ENCODE data around the gene STKLD1.
A peak's percentile ranks its signal among the peaks of the same experiment; 100 is the strongest.
"Not testable (repeated sequence)": the region's sequence is repeated elsewhere in the genome, so short reads cannot be mapped to it uniquely, and the experiment has no call there.

STKLD1 gene

GRCh38 chr9:133375724-133376654 is at the start of gene STKLD1, which contains the start of gene SURF4:
Gene STKLD1 (plus strand): TSS chr9:133376366. CDS start chr9:133376474, 108 bp downstream.
Gene SURF4 (minus strand): TSS chr9:133376060. CDS start chr9:133375969, 91 bp downstream.
- peak; percentile 83 to 93 (median 90) for DNase-seq

GRCh38 chr9:133327021-133327420 is 49.1 kb upstream of the STKLD1 start:
- not testable (repeated sequence) for DNase-seq

GRCh38 chr9:133327834-133328484 is 48.2 kb upstream of the STKLD1 start:
- DNase-seq, result no peak

- DNase-seq, result not testable (repeated sequence)
Measured at GRCh38 chr9:133329306-133330156, 46.6 kb upstream of the STKLD1 start.

- no peak for DNase-seq
Measured at GRCh38 chr9:133331221-133331620, 44.9 kb upstream of the STKLD1 start.

- DNase-seq, result no peak
Measured at GRCh38 chr9:133331641-133332380, 44.4 kb upstream of the STKLD1 start.

GRCh38 chr9:133332381-133332730 is 43.8 kb upstream of the STKLD1 start:
- no peak for DNase-seq

- no peak for DNase-seq
Measured at GRCh38 chr9:133333011-133333410, 43.2 kb upstream of the STKLD1 start.

- no peak for DNase-seq
Measured at GRCh38 chr9:133333566-133333965, 42.6 kb upstream of the STKLD1 start.

GRCh38 chr9:133334161-133334560 is 42.0 kb upstream of the STKLD1 start:
- DNase-seq, result no peak

GRCh38 chr9:133334888-133335287 is 41.3 kb upstream of the STKLD1 start:
- DNase-seq, result not testable (repeated sequence)

- DNase-seq, result peak; percentile 88 to 93 (median 90)
Measured at GRCh38 chr9:133335924-133336811, 40.0 kb upstream of the STKLD1 start, which contains the start of gene SURF6. Gene SURF6 (minus strand): TSS chr9:133336188. CDS start chr9:133336132, 56 bp downstream.

- DNase-seq, result no peak
Measured at GRCh38 chr9:133339641-133340040, 36.5 kb upstream of the STKLD1 start.

GRCh38 chr9:133340256-133340655 is 35.9 kb upstream of the STKLD1 start:
- no peak for DNase-seq

- DNase-seq, result no peak
Measured at GRCh38 chr9:133340916-133341315, 35.2 kb upstream of the STKLD1 start.

- DNase-seq, result no peak
Measured at GRCh38 chr9:133341369-133342068, 34.6 kb upstream of the STKLD1 start.

- no peak for DNase-seq
Measured at GRCh38 chr9:133342069-133342406, 34.1 kb upstream of the STKLD1 start.

- no peak for DNase-seq
Measured at GRCh38 chr9:133342570-133342969, 33.6 kb upstream of the STKLD1 start.

- no peak for DNase-seq
Measured at GRCh38 chr9:133344071-133344470, 32.1 kb upstream of the STKLD1 start.

GRCh38 chr9:133344979-133345378 is 31.2 kb upstream of the STKLD1 start:
- no peak for DNase-seq

- DNase-seq, result no peak
Measured at GRCh38 chr9:133345596-133345995, 30.6 kb upstream of the STKLD1 start.
